Activated naive CD8-positive, alpha-beta T cell treated with anti-CD3 and anti-CD28 coated beads, Interleukin-2, amount 10 ng/mL, durations not matched to agents 7 days and 5 days (primary cell): ENCODE data around the gene TTC12. TPM values are rescaled to one million over a fixed set of nuclear protein-coding genes. Genes with fewer than 3 reads are reported as not detected.

Experiments used
- ATAC-seq: fragments of 150-1000 bp; cut with Tn5 transposase; one replicate; pipeline ENCODE4 v1.10.0; 2021; ENCODE audit warnings: low read depth, moderate library complexity
- POLR2A ChIA-PET: fragments of 350-600 bp; sonication (Branson Sonifier 250); formaldehyde crosslinking; loops from one replicate; lab custom pipeline; 2021; ENCODE audit warnings: antibody characterized with exemption; lab: Charles Lee
- DNase-seq: peaks from one replicate; pipeline ENCODE4 v3.0.0; 2021
- H3K27ac Mint-ChIP-seq: one replicate; pipeline ENCODE4 v1.8.0; 2022; ENCODE audit warnings: mild to moderate bottlenecking, mixed read lengths
- H3K27me3 Mint-ChIP-seq: one replicate; pipeline ENCODE4 v1.8.0; 2022; ENCODE audit warnings: mild to moderate bottlenecking, moderate library complexity, mixed read lengths
- H3K36me3 Mint-ChIP-seq: one replicate; pipeline ENCODE4 v1.8.0; 2021; ENCODE audit warnings: mild to moderate bottlenecking, mixed read lengths
- H3K4me1 Mint-ChIP-seq: one replicate; pipeline ENCODE4 v1.8.0; 2021; ENCODE audit warnings: mixed read lengths
- H3K4me3 Mint-ChIP-seq: one replicate; pipeline ENCODE4 v1.8.0; 2022; ENCODE audit warnings: mild to moderate bottlenecking, moderate library complexity, mixed read lengths
- H3K9me3 Mint-ChIP-seq: one replicate; pipeline ENCODE4 v1.8.0; 2021; ENCODE audit warnings: mixed read lengths
- total RNA-seq, 2 experiments: library from RNA; stranded (reverse); gene quantifications; one replicate each; pipeline ENCODE4 v1.2.3, GENCODE V29; 2021

Gene TTC12
- total RNA-seq, 2 experiments from 2014 or later = 37.4 to 45.6 TPM

DNA sequence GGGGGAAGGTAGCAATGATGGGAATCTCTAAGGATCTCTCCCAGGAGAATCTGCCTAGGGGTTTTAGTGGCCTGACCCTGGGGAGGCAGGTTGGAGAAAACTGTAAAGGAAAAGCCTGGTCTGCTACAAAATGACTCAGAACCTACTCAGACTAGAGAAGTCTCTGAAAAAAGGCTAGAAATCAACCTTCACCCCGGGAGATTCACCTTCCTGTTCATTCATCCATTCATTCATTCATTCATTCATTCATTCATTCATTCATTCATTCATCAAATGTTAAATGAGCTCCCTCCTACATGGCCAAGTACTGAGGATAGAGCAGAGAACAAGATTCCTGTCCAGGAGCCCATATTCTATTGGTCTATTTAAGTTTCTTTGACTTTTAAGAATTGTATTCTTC is 64.3 kb downstream of the TTC12 start:
- Mint-ChIP-seq H3K9me3 (peaks cover 2% of the 10 kb centered on the region), H3K4me3 (no peak overlapping the region), H3K36me3 (no peaks in the 10 kb centered on the region), H3K4me1 (no peaks in the 10 kb centered on the region), H3K27me3 (peaks cover 2% of the 10 kb centered on the region), H3K27ac (no peak overlapping the region)
- POLR2A ChIA-PET = no interaction called here
- DNase-seq (no peak), ATAC-seq (no peak)

- no peaks in the 10 kb centered on the region for H3K36me3 Mint-ChIP-seq
- POLR2A ChIA-PET = no interaction called here
- H3K4me3 Mint-ChIP-seq = no peak overlapping the region
- no peak overlapping the region for H3K27ac Mint-ChIP-seq
- H3K9me3 Mint-ChIP-seq = peaks cover 2% of the 10 kb centered on the region
- DNase-seq (no peak), ATAC-seq (no peak)
- peaks cover 2% of the 10 kb centered on the region for H3K27me3 Mint-ChIP-seq
- H3K4me1 Mint-ChIP-seq = no peaks in the 10 kb centered on the region
These were observed 67.7 kb downstream of the TTC12 start for GRCh38 chr11:113382121-113382520.

DNA sequence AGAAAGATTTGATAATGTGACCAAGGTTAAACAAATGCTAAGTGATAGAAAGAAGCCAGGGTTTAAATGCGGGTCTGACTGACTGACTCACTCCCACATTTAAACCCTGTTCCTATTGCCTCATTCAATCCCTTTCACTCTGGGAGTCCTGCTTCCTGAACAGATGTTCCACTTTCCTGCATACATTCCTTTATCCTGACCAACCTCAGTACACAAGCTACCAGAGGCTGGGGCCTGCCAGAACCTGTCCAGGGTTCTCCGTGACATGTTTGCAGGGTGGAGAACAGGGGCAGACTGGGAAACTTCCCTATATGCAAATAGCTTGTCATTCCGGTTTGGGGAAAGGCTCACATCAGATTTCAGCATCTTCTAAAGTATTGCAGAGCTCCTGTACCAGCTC is 70.2 kb downstream of the TTC12 start:
- DNase-seq = no peak
- POLR2A ChIA-PET = no interaction called here
- no peaks in the 10 kb centered on the region for H3K4me1 Mint-ChIP-seq
- no peaks in the 10 kb centered on the region for H3K36me3 Mint-ChIP-seq
- H3K27me3 Mint-ChIP-seq = no peaks in the 10 kb centered on the region
- H3K9me3 Mint-ChIP-seq = peaks cover 2% of the 10 kb centered on the region
- H3K4me3 Mint-ChIP-seq = no peak overlapping the region
- no peak overlapping the region for H3K27ac Mint-ChIP-seq
- no peak for ATAC-seq

- H3K4me1 Mint-ChIP-seq = no peaks in the 10 kb centered on the region
- ATAC-seq = no peak
- no peaks in the 10 kb centered on the region for H3K36me3 Mint-ChIP-seq
These were observed 71.4 kb downstream of the TTC12 start for GRCh38 chr11:113385749-113386148.

DNA sequence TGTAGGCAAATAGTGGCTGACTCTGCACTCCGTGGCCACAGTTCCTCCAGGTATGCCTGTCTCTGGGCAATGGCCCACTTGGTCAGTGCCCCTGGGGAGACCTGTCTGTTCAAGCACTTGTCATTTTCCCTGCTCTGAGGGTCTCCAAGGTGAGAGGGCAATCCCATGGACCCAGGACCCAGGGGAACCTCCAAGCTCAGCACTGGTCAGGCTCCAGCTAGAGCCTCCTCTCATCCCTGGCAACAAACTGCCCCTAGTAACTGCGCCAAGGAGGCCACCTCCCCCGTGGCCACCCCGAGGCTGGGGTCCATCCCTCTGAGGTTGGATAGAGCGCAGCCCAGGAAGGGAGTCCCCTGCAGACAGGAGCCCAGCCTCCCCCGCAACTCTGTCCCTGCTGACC is 72.5 kb downstream of the TTC12 start:
- POLR2A ChIA-PET = no interaction called here
- H3K27ac Mint-ChIP-seq = no peak overlapping the region
- no peaks in the 10 kb centered on the region for H3K36me3 Mint-ChIP-seq
- no peak for DNase-seq
- H3K9me3 Mint-ChIP-seq = no peaks in the 10 kb centered on the region
- no peaks in the 10 kb centered on the region for H3K27me3 Mint-ChIP-seq
- H3K4me3 Mint-ChIP-seq = no peak overlapping the region
- H3K4me1 Mint-ChIP-seq = no peaks in the 10 kb centered on the region
- ATAC-seq = no peak

More at GRCh38 chr11:113385749-113386148, 71.4 kb downstream of the TTC12 start:
- Mint-ChIP-seq H3K9me3 (no peaks in the 10 kb centered on the region), H3K27ac (no peak overlapping the region), H3K4me3 (no peak overlapping the region), H3K27me3 (no peaks in the 10 kb centered on the region)
- POLR2A ChIA-PET = no interaction called here
- DNase-seq = no peak

- Mint-ChIP-seq H3K36me3 (no peaks in the 10 kb centered on the region), H3K9me3 (no peaks in the 10 kb centered on the region), H3K27ac (no peak within 1 kb of the TSS), H3K27me3 (no peaks in the 10 kb centered on the region), H3K4me1 (no peaks in the 10 kb centered on the region), H3K4me3 (no peak within 1 kb of the TSS)
- ATAC-seq (no peak), DNase-seq (no peak)
- POLR2A ChIA-PET = no interaction called here
These were observed 73.3 kb downstream of the TTC12 start, which contains the start of gene ANKK1 for GRCh38 chr11:113387605-113388211. Gene ANKK1, plus strand, starts transcription at chr11:113387779. Its CDS starts 106 bp downstream, at chr11:113387885.

DNA sequence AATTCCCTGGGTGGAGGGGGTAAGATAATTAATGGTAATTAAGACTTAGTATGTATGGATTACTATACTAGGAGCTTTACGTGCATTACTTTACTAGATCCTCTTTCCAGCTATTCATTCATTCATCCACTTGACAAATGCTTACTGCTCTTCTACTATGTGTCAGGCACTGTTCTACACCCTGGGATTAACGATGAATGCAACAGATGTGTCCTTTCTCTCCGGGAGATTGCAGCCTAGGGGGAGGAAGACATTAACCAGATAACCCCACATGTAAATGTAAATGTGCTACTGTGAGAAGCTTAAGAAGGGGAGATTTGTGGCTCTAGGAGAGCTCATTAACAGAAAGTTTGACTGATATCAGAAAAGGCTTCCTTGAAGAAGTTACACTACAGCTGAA is 74.9 kb downstream of the TTC12 start:
- Mint-ChIP-seq H3K27me3 (no peaks in the 10 kb centered on the region), H3K4me1 (no peaks in the 10 kb centered on the region), H3K9me3 (no peaks in the 10 kb centered on the region), H3K27ac (no peak overlapping the region), H3K4me3 (no peak overlapping the region), H3K36me3 (no peaks in the 10 kb centered on the region)
- ATAC-seq (no peak), DNase-seq (no peak)
- POLR2A ChIA-PET = no interaction called here

- Mint-ChIP-seq H3K4me3 (no peak overlapping the region), H3K9me3 (no peaks in the 10 kb centered on the region), H3K4me1 (no peaks in the 10 kb centered on the region), H3K27me3 (no peaks in the 10 kb centered on the region), H3K27ac (no peak overlapping the region), H3K36me3 (no peaks in the 10 kb centered on the region)
- no peak for DNase-seq
- POLR2A ChIA-PET = no interaction called here
- ATAC-seq = no peak
These were observed 78.0 kb downstream of the TTC12 start for GRCh38 chr11:113392236-113392921.

GRCh38 chr11:113393501-113393985 is 79.2 kb downstream of the TTC12 start:
- DNase-seq = no peak
- Mint-ChIP-seq H3K27me3 (no peaks in the 10 kb centered on the region), H3K4me1 (no peaks in the 10 kb centered on the region), H3K27ac (no peak overlapping the region), H3K9me3 (no peaks in the 10 kb centered on the region), H3K4me3 (no peak overlapping the region), H3K36me3 (no peaks in the 10 kb centered on the region)
- POLR2A ChIA-PET = no interaction called here
- ATAC-seq = no peak

DNA sequence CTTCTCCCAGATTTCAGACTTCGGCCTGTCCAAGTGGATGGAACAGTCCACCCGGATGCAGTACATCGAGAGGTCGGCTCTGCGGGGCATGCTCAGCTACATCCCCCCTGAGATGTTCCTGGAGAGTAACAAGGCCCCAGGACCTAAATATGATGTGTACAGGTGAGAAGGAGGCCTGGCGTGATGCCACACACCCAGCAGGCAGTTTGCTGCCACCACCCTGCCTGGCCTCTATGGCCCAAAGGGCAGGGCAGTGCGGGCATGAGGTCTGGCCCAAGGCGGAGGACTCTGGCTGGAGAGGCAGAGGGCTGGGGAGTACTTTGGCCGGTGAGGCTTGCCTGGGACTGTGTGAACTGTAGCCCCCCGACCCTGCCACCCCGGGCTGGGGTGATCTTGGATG is 80.5 kb downstream of the TTC12 start:
- POLR2A ChIA-PET = no interaction called here
- no peak for ATAC-seq

GRCh38 chr11:113395782-113396336 is 81.5 kb downstream of the TTC12 start:
- H3K27me3 Mint-ChIP-seq = no peaks in the 10 kb centered on the region
- no peaks in the 10 kb centered on the region for H3K9me3 Mint-ChIP-seq
- H3K36me3 Mint-ChIP-seq = no peaks in the 10 kb centered on the region
- no peak overlapping the region for H3K27ac Mint-ChIP-seq
- no peak for DNase-seq
- H3K4me1 Mint-ChIP-seq = no peaks in the 10 kb centered on the region
- POLR2A ChIA-PET = no interaction called here
- no peak overlapping the region for H3K4me3 Mint-ChIP-seq
- ATAC-seq = no peak

More for the DNA sequence above, 80.5 kb downstream of the TTC12 start:
- Mint-ChIP-seq H3K27me3 (no peaks in the 10 kb centered on the region), H3K4me1 (no peaks in the 10 kb centered on the region), H3K27ac (no peak overlapping the region), H3K4me3 (no peak overlapping the region), H3K36me3 (no peaks in the 10 kb centered on the region), H3K9me3 (no peaks in the 10 kb centered on the region)
- DNase-seq = no peak

GRCh38 chr11:113396690-113397089 is 82.3 kb downstream of the TTC12 start:
- no peak for ATAC-seq
- no peak overlapping the region for H3K4me3 Mint-ChIP-seq
- POLR2A ChIA-PET = no interaction called here
- no peaks in the 10 kb centered on the region for H3K36me3 Mint-ChIP-seq
- DNase-seq = no peak
- H3K9me3 Mint-ChIP-seq = no peaks in the 10 kb centered on the region
- no peaks in the 10 kb centered on the region for H3K27me3 Mint-ChIP-seq
- H3K27ac Mint-ChIP-seq = no peak overlapping the region
- no peaks in the 10 kb centered on the region for H3K4me1 Mint-ChIP-seq

DNA sequence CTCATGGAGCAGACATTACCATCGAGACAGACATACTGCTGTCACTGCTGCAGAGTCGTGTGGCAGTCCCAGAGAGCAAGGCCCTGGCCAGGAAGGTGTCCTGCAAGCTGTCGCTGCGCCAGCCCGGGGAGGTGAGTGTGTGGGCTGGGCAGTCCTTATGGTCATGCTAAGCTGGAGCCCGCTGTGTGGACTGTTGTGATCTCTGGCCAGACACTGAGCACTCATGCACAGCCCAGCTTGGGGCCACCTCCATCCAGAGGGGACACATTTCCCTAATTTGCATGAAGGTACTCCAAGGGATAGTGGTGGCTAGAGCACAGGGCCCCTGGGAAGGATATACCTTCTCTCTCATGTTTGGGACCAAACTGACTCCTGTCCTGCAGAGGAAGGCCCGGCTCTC is 82.8 kb downstream of the TTC12 start:
- H3K27ac Mint-ChIP-seq = no peak overlapping the region
- no peaks in the 10 kb centered on the region for H3K27me3 Mint-ChIP-seq
- POLR2A ChIA-PET = no interaction called here
- H3K36me3 Mint-ChIP-seq = no peaks in the 10 kb centered on the region
- H3K4me3 Mint-ChIP-seq = no peak overlapping the region
- no peak for ATAC-seq
- no peaks in the 10 kb centered on the region for H3K9me3 Mint-ChIP-seq
- no peak for DNase-seq
- no peaks in the 10 kb centered on the region for H3K4me1 Mint-ChIP-seq

DNA sequence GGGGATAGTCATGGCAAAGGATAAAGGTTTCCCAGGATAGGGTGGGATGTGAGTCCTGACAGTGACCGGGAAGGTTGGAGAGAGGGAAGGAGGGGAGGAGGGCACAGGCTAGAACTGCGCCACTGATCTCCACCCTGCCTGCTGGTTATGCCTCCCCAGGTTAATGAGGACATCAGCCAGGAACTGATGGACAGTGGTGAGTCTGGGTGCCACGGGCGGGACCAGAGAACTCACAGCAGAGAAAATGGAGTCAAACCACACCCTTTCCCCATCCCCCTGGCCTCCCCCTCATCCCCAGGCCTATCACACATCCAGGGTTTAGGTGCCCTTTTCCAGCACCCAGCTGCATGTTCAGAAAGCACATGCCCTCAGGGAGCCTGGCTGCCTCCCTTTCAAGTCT is 83.4 kb downstream of the TTC12 start:
- no peak overlapping the region for H3K27ac Mint-ChIP-seq
- H3K4me1 Mint-ChIP-seq = no peaks in the 10 kb centered on the region
- no peak overlapping the region for H3K4me3 Mint-ChIP-seq
- no peaks in the 10 kb centered on the region for H3K27me3 Mint-ChIP-seq
- H3K36me3 Mint-ChIP-seq = no peaks in the 10 kb centered on the region
- ATAC-seq = no peak
- DNase-seq = no peak
- H3K9me3 Mint-ChIP-seq = no peaks in the 10 kb centered on the region
- POLR2A ChIA-PET = no interaction called here
